HG02571 (cell line): ENCODE results near the gene ZNF106.

Source experiments
- ATAC-seq: cut with Tn5 transposase; IDR thresholded peaks from one replicate; pipeline ENCODE4 v1.9.1; 2021; ENCODE audit warnings: mild to moderate bottlenecking, moderate library complexity; ENCODE audit not compliant: unreplicated experiment

ZNF106 gene

GRCh38 chr15:42490671-42491538 is at the start of gene ZNF106:
Gene ZNF106 (minus strand): TSS chr15:42491141. CDS start chr15:42472289, 18,852 bp downstream.
- ATAC-seq: peak; percentile 47

- no peak for ATAC-seq
These were observed 42.3 kb upstream of the ZNF106 start for GRCh38 chr15:42533246-42533645.

GRCh38 chr15:42528970-42529369 is 38.0 kb upstream of the ZNF106 start:
- no peak for ATAC-seq

- no peak for ATAC-seq
These were observed 32.4 kb upstream of the ZNF106 start for GRCh38 chr15:42523331-42523730.

GRCh38 chr15:42511007-42511391 is 20.1 kb upstream of the ZNF106 start:
- no peak for ATAC-seq

- no peak for ATAC-seq
These were observed 19.5 kb upstream of the ZNF106 start for GRCh38 chr15:42510258-42511006.

GRCh38 chr15:42508263-42508690 is 17.3 kb upstream of the ZNF106 start:
- ATAC-seq: no peak

GRCh38 chr15:42507514-42507913 is 16.6 kb upstream of the ZNF106 start:
- no peak for ATAC-seq

- ATAC-seq: no peak
These were observed 13.7 kb upstream of the ZNF106 start for GRCh38 chr15:42504631-42505030.

- no peak for ATAC-seq
These were observed 12.9 kb upstream of the ZNF106 start for GRCh38 chr15:42503825-42504224.

- ATAC-seq: no peak
These were observed 11.5 kb upstream of the ZNF106 start for GRCh38 chr15:42502477-42502876.

- ATAC-seq: no peak
These were observed 9.1 kb upstream of the ZNF106 start for GRCh38 chr15:42499858-42500609.

- ATAC-seq: no peak
These were observed 7.5 kb upstream of the ZNF106 start for GRCh38 chr15:42498212-42499068.

GRCh38 chr15:42495361-42496212 is 4.6 kb upstream of the ZNF106 start, which contains the start of gene SNAP23:
Gene SNAP23 (plus strand): TSS chr15:42495634. CDS start chr15:42511847, 16,213 bp downstream.
- ATAC-seq: peak; percentile 79

GRCh38 chr15:42494998-42495360 is 4.0 kb upstream of the ZNF106 start:
- ATAC-seq: no peak

GRCh38 chr15:42493679-42494078 is 2.7 kb upstream of the ZNF106 start:
- no peak for ATAC-seq

GRCh38 chr15:42491539-42492225 is 741 bp upstream of the ZNF106 start:
- no peak for ATAC-seq

GRCh38 chr15:42490291-42490670 is 660 bp downstream of the ZNF106 start:
- ATAC-seq: no peak

- no peak for ATAC-seq
These were observed 7.3 kb downstream of the ZNF106 start for GRCh38 chr15:42483677-42484076.
